HG03139 (cell line): Measurements from ENCODE around the gene TBX1.
"Not testable (repeated sequence)": the region's sequence is repeated elsewhere in the genome, so short reads cannot be mapped to it uniquely, and the experiment has no call there.

Source experiments
- ATAC-seq: cut with Tn5 transposase; IDR thresholded peaks from one replicate; pipeline ENCODE4 v1.9.1; 2021; ENCODE audit not compliant: unreplicated experiment

TBX1 gene

GRCh38 chr22:19723232-19723982, 37.2 kb upstream of the TBX1 start, which contains the start of gene GP1BB:
TSS of gene GP1BB (plus strand) at chr22:19723539. CDS start at chr22:19723570, 31 bp downstream.
- no peak for ATAC-seq

- ATAC-seq, result no peak
Measured at GRCh38 chr22:19723983-19724827, 36.4 kb upstream of the TBX1 start.

GRCh38 chr22:19724927-19725661, 35.5 kb upstream of the TBX1 start:
- ATAC-seq, result no peak

- not testable (repeated sequence) for ATAC-seq
Measured at GRCh38 chr22:19726064-19726788, 34.4 kb upstream of the TBX1 start.

- ATAC-seq, result no peak
Measured at GRCh38 chr22:19727310-19728150, 33.0 kb upstream of the TBX1 start.

- no peak for ATAC-seq
Measured at GRCh38 chr22:19728271-19728670, 32.3 kb upstream of the TBX1 start.

GRCh38 chr22:19728836-19729235, 31.7 kb upstream of the TBX1 start:
- ATAC-seq, result no peak

GRCh38 chr22:19729507-19729906, 31.1 kb upstream of the TBX1 start:
- no peak for ATAC-seq

- no peak for ATAC-seq
Measured at GRCh38 chr22:19730198-19730597, 30.4 kb upstream of the TBX1 start.

GRCh38 chr22:19730655-19731360, 29.8 kb upstream of the TBX1 start:
- ATAC-seq, result no peak

- no peak for ATAC-seq
Measured at GRCh38 chr22:19731361-19732135, 29.0 kb upstream of the TBX1 start.

- no peak for ATAC-seq
Measured at GRCh38 chr22:19732403-19733113, 28.0 kb upstream of the TBX1 start.

GRCh38 chr22:19733755-19734154, 26.8 kb upstream of the TBX1 start:
- no peak for ATAC-seq

- no peak for ATAC-seq
Measured at GRCh38 chr22:19734163-19734562, 26.4 kb upstream of the TBX1 start.

GRCh38 chr22:19734837-19735382, 25.7 kb upstream of the TBX1 start:
- ATAC-seq, result no peak

- no peak for ATAC-seq
Measured at GRCh38 chr22:19735665-19736510, 24.7 kb upstream of the TBX1 start.
